GM13976 (cell line): Measurements from ENCODE around the gene FANCG.

Experiments
- DNase-seq: peaks from one replicate; pipeline ENCODE4 v3.0.0; 2012; ENCODE audit warnings: low spot score
- CTCF ChIP-seq: IDR thresholded peaks from 2 replicates; pipeline ENCODE4 v1.5.1; 2012; ENCODE audit warnings: borderline replicate concordance, mild to moderate bottlenecking; ENCODE audit not compliant: insufficient read depth; ENCODE audit errors: extremely low read depth, missing control alignments, control extremely low read depth
- in situ Hi-C: fragments of 300-500 bp; cut with MboI; formaldehyde crosslinking; loops from one replicate; pipeline ENCODE4 v1.12.0; 2022; ENCODE audit warnings: low sequenced_read_pairs, mixed read lengths, inconsistent platforms; ENCODE audit not compliant: unreplicated experiment

Gene FANCG

DNA sequence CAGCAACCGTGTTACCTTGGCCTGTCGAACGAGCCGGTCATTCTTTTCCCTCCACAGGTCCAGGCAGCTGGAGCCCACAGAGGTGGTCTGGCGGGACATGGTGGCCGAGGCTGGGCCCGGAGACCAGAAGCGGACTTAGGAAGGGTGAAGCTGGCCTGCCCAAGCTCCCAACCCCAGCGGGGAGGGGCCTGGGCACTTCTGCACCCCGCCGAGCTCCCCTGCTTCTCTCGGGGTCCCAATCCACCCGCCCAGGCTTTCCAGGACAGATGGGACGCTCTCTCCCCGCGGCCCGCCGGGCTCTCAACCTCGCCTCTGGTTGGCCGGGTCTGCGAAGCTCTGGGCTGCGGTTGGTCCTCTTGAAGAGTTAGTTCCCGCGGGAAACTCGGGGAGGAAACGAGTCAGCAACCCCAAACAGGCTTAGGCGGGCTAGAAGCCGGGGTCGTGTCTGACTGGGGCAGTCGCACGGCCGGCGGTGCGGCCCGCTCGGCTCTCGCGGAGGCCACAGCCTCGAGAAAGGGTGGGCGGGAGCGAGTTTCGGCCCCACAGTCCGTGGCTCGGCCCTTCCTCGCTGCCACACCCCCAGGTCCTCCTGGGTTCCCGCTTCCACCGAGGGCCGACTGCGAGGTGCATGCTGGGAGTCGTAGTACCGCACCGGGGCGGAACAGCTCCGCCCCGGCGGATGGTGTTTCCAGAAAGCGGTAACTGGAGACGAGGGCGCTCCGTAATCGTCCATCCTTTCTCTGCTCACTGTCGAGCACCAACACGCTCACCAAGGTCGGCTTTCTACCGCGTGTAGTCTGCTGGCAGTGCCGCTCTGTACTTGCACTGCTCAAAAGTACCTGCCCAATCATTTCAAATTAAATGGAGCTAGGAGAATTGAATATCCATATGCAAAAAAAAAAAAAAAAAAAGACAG, at the start of gene FANCG:
FANCG (minus strand) TSS at position 517 of the 916 bp plus-strand sequence; CDS start at position 99, 418 bp downstream.
- in situ Hi-C loops, result no loop called here

GRCh38 chr9:35116898-35117551, 37.3 kb upstream of the FANCG start:
- in situ Hi-C loops, result loop anchor here (5.0 kb wide), 1 partner anchor 360 kb away; no protein-coding TSS in a partner anchor

More for the DNA sequence above, at the start of gene FANCG:
- peak; percentile 95 for DNase-seq
- TF ChIP-seq CTCF, result no peak

GRCh38 chr9:35116539-35116897, 36.8 kb upstream of the FANCG start:
- in situ Hi-C loops, result loop anchor here (5.0 kb wide), 1 partner anchor 361 kb away; no protein-coding TSS in a partner anchor
- peak; percentile 22 for DNase-seq
- TF ChIP-seq CTCF, result no peak

More at GRCh38 chr9:35116898-35117551, 37.3 kb upstream of the FANCG start:
- TF ChIP-seq CTCF, result peak; percentile 94
- DNase-seq, result peak; percentile 86

DNA sequence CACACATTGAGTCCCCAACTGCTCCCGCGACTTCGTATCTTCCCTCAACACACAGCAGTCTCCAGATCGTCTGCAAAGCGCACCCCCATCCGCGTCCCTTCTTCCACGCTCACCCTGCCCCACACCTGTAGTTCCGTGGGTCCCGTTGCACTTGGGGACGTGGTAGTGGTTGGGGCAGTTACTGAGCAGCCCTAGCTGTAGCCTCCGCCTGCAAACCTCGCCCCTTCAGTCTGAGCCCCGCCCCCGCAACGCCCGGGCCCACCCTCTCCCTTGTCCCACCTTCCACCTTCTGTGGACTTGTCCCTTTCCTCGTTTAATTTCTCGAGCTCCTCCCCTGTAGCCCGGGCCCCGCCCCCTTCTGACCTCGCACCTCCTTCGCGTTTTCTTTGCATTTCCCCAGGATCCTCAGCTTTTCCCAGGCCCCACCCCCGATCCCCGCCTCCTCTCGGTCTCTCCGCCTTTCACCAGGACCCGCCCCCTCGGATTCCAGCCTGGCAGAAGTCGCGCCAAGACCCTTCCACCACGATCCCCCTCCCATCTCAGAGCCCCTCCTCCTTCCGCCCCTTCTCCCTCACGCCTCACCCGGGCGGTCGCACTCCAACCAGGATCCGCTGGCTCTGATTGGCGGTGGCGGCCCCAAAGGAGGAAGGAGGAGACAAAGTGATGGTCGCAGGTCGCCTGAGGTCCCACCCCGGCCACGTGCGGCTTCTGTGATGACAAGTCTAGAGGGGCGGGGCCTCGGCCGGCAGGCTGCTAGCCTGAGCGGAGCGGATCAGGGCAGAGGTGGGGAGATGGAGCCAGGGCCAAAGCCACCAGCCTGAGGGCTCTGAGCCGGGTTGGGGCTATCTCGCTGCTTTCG, 36.2 kb upstream of the FANCG start, which contains the start of gene ATOSB:
ATOSB (minus strand) TSS at position 183 of the 859 bp plus-strand sequence. CDS start 7,588 bp downstream, outside the sequence.
- TF ChIP-seq CTCF, result no peak
- in situ Hi-C loops, result loop anchor here (5.0 kb wide), 1 partner anchor 361 kb away; no protein-coding TSS in a partner anchor
- peak; percentile 94 for DNase-seq

- in situ Hi-C loops, result loop anchor here (5.0 kb wide), 1 partner anchor 362 kb away; no protein-coding TSS in a partner anchor
- DNase-seq, result peak; percentile 48
- no peak for TF ChIP-seq CTCF
Measured at GRCh38 chr9:35114840-35115628, 35.3 kb upstream of the FANCG start.
